ENCODE data around the gene PCSK5.

Gene PCSK5

DNA sequence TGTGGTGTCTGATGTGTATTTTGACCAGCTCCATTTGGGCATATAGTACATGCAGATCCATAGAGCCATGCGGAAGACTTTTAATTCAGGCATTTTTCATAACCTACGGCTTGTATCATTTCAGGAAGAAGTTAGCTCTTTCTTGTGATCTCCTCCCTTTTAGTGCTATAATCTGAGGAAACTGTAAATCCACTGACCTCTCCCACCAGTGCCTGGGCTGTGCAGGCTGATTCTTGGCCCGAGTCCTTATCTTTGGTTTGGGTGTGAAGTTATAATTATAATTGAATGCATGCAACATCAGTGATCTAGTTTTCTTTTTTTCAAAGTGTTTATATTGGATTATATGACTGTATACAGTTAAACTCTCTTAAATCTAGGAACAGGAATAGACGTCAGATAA, 247.9 kb downstream of the PCSK5 start:
- no peak for DNase-seq (ENCODE audit: low spot score)

DNA sequence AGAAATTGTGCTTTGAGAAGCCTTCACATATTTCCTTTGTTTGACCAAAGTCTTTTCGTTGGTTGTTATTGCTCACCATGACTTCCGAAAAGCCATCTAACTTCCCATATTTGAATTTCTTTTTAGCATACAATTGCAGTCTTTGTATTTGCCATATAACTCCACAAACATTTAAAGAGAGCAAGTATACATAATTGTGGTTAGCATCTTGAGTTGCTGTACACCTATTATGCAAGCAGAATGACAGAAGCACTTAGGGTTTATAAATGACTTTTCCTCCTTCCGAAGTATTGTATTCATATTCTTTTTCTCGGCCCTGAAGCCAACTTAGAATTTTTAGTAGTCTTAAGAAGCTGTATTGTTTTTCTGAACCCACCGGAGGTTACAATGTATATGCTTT, 253.4 kb downstream of the PCSK5 start:
- DNase-seq (ENCODE audit: low spot score), result no peak

DNA sequence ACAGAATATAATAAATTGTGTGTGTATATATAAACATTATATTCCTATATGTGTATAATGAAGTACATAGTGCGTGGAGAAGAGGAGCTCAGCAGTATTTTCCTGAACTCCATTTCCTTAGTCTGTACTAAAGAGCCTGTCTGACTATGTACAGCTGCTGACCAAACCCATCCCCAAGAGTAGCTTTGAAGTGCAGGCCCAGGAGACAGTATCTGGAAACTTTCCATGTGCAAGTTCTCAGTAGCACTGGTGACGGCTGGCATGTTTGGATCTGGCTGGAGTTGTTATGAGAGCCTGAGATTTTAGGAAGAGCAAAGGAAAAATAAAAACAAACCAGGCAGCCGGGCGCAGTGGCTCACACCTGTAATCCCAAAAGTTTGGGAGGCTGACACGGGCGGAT, 259.5 kb downstream of the PCSK5 start:
- no peak for DNase-seq (ENCODE audit: low spot score)

GRCh38 chr9:76151267-76151666, 260.8 kb downstream of the PCSK5 start:
- DNase-seq (ENCODE audit: low spot score), result no peak

DNA sequence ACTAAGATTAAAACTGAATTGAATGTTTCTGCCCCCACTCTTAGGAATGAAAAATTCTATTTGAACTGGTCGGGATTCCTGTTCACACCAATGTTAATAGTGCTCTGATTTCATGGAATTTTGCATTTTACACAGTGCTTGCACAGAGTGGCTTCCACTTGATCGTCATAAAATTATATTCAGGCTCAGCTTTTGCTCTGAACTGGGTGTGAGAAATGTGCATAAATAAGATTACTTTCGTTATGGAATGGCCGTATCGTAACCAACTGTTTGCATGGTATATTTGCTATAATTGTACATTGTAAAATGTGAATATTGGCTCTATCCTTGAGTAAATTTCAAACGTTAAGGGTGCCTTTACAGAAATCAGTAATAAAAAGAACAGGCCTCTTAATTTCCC, 262.9 kb downstream of the PCSK5 start:
- no peak for DNase-seq (ENCODE audit: low spot score)

DNA sequence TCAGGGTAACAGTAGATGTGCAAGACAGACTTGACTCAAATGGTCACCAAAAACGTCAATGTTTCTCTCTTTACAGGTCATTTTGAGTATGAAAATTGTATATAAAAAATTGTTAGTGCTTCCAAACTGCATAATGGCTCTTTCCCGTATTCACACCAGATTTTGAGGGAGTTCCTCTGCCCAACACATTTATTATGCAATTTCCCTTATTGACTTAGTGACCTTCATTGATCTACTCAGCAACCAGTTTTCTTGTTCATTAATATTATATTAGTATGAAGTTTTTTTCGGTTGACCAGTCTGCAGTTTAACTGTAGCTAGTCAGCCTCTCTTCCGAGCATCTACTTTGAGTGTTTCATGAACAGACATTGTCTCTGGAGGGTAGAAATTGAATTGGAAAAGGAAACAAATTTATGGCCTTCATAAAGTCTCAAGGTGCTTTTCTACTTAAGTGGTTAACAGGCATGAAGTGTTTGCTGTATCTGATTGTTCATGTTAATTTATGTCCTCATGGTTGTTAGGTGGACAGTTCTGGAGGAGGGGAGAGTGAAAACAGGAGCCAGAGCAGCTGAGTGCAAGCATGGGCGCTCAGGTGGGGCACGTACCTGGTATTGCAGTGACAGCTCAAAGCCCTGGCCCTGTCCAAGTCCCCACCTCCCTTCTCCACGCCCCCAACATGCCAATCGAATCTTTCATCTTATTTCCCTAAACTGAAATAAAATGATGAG, 263.6 kb downstream of the PCSK5 start:
- DNase-seq (ENCODE audit: low spot score), result no peak

GRCh38 chr9:76155361-76155760, 264.9 kb downstream of the PCSK5 start:
- no peak for DNase-seq (ENCODE audit: low spot score)

GRCh38 chr9:76158713-76159112, 268.2 kb downstream of the PCSK5 start:
- DNase-seq (ENCODE audit: low spot score), result no peak

DNA sequence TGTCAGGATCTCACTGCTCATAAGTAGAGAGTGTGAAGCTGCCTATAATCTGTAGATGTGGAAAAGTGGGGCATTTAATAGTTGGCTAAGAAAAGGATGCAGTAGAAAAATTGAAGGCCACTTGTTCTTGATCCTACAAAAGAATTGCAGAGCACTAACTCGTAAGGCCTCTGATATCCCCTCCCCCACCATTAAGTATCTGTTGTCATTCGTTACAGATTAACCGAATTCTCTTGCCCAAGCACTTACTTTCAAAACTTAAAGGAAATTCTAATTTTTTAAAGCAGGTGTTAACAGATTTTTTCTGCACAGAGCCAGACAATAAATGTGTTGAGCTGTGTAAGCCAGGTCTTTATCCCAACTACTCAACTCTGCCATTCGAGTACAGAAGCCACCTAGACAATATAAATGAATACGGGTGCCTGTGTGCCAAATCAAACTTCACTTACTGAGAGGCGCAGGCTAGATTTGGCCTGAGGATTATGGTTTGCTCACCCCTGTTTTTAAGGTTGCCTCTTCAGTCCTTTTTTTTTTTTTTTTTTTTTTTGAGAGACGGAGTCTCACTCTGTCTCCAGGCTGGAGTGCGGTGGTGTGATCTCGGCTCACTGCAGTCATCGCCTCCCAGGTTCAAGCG, 268.9 kb downstream of the PCSK5 start:
- no peak for DNase-seq (ENCODE audit: low spot score)

DNA sequence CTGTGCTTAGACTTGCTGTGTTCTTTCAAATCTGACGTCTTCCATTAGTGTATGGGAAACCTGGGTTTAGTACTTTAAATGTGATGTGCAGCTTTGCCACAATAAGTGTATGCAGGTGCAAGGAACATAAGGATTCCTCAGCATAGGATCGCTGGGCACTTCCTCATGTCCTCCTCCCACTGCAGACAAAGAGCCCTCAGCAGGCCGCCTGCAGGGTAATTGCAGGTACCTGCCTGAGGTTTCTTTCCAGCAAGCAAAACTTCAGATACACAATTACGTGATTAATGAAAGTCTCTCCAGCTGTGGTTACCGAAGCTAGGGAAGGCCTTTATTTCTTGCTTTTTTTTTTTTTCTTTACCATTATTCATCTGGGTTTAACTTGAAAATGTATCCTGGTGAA, 270.6 kb downstream of the PCSK5 start:
- no peak for DNase-seq (ENCODE audit: low spot score)

GRCh38 chr9:76161541-76161940, 271.1 kb downstream of the PCSK5 start:
- peak; percentile 83 for DNase-seq (ENCODE audit: low spot score)

DNA sequence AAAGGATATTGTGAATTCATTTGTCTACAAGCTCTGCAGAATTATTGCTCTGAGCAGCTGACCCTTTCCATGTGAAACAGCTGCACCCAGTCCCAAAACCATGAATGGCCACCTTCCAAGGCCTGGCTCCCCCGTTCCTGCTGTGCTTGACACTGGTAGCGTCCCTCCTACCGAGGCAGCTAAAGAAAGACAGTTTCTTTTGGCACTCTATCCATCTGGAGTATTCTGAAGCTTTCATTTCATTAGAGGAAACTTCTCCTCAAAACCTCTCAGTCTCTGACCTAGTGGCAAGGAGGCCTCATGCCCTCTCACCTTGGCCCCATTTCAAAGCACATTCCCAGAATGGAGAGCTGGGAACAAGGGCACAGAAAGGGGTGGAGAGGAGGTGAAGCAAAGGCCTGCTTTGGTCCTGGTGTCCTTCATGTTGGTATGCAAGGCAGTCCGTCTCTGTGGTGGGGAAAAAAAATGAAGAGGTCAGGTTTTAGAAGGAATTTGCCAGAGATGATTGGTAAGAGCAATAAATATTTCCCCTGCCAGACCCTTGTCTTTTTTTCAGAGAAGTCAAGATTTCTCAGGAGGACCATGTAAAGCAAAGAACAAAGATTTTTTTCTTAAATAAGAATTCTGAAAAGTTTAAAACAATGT, 271.7 kb downstream of the PCSK5 start:
- DNase-seq (ENCODE audit: low spot score), result peak; percentile 5

DNA sequence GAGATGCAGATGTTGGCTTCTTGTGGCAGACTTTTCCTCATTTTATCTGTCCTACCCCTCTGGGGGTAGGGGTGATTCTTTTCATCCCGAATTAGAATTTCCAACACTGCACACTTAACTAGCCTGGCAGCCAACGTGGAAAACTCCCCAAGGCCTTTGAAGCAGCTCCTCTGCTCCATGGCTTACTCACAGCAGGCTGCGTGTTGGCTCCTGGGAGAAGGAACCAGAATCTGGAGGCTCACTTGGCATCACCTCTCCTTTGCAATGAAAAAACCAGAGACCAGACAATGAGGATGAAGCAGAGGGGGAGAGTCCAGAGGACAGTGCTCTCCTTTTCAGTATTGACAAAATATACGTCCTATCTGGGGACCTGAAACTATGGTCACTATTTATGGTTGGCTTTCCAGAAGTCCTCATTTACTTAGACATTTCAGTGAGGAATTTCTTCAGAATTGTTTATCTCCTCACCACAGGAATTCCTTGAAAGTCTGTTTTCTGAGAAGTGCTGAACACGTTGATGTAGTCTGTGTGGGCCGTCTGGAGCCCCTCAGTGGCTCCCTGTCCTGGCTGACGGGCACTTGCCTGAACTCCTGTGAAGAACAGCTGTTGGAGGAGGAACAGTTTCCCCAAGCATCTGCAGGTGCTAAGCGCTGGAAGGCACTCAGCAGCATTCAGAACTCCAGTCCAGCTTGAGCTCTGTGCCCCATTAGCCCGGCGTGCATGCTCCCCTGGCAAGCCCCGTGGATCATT, 272.5 kb downstream of the PCSK5 start:
- peak; percentile 49 for DNase-seq (ENCODE audit: low spot score)

GRCh38 chr9:76166526-76166925, 276.1 kb downstream of the PCSK5 start:
- DNase-seq (ENCODE audit: low spot score), result no peak

GRCh38 chr9:76176171-76176570, 285.7 kb downstream of the PCSK5 start:
- no peak for DNase-seq (ENCODE audit: low spot score)

- no peak for DNase-seq (ENCODE audit: low spot score)
Observed at GRCh38 chr9:76177931-76178330, 287.5 kb downstream of the PCSK5 start.

- DNase-seq (ENCODE audit: low spot score), result peak; percentile 22
Observed at GRCh38 chr9:76180541-76180940, 290.1 kb downstream of the PCSK5 start.

GRCh38 chr9:76181020-76181641, 290.7 kb downstream of the PCSK5 start:
- peak; percentile 19 for DNase-seq (ENCODE audit: low spot score)

DNA sequence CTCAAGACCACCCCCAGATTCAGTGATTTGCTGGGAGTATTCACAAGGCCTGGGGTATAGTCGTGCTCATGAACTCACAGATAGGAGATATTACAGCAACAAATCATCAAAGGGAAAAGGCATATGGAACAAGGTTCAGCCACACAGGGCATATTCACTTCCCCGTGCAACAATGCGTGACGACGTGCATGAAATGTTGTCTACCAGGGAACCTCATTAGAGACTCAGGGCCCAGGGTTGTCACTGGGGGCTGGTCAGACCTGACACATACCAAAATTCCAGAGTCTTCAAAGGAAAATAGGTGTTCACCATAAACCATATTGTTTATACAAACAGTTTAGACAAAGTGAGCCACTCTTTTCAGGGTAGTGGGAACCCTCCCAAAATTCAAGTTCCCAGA, 291.3 kb downstream of the PCSK5 start:
- DNase-seq (ENCODE audit: low spot score), result no peak

DNA sequence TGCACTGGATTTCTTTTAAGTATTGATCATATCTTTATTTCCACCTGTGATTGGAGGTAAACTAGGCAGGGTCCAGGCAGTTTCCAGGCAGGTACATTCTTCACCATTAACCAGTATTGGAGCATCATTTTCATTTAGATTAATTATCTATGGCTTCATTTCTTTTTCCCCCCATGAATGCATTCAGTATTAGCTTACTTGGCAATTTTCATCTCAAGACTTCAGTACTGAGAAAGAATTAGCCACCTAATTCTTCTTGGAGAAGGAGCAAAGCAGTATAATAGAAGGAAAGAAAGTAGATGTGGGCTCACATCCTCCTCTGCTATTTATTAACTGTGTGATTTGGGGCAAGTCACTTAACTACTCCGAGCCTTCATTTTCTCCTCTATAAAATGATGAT, 295.0 kb downstream of the PCSK5 start:
- no peak for DNase-seq (ENCODE audit: low spot score)

GRCh38 chr9:76188286-76188685, 297.8 kb downstream of the PCSK5 start:
- DNase-seq (ENCODE audit: low spot score), result no peak

DNA sequence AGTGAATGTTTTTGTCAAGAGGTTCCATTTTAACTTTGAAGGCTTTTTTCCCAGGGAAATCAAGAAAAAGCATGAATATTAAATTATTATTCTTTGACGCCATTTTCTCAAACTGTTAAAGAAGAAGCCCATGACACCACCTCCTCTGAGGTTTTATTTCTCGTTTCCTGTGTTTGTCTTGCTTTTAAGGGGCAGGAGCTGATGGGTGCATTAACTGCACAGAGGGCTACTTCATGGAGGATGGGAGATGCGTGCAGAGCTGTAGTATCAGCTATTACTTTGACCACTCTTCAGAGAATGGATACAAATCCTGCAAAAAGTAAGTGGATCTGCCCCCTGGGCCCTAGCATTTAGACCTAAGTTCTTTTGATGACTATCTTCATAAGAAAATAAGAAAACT, 298.4 kb downstream of the PCSK5 start:
- DNase-seq (ENCODE audit: low spot score), result no peak

Data from AG08395 (cell line).